Breast epithelium (tissue), 4 donors: Measurements from ENCODE around the gene SYT9. TPM values are rescaled to one million over a fixed set of nuclear protein-coding genes. Genes with fewer than 3 reads are reported as not detected.

Source experiments
- DNase-seq, 2 donors: peaks; one replicate each; pipeline ENCODE4 v3.0.0-alpha.2; 2019; ENCODE audit warnings: low spot score in 2 of 2
- H3K27ac ChIP-seq, 2 donors: fragments of 200-600 bp; sonication (generic) in 1 of 2; one replicate each; pipeline ENCODE4 v1.5.1; 2016 to 2019; ENCODE audit warnings: mild to moderate bottlenecking in 1 of 2
- H3K27me3 ChIP-seq, 2 donors: fragments of 200-600 bp; sonication (generic) in 1 of 2; one replicate each; pipeline versions ENCODE4 v1.5.1 to v1.6.0; 2017 to 2019; ENCODE audit warnings: control low read depth in 1 of 2, mild to moderate bottlenecking in 1 of 2
- H3K36me3 ChIP-seq: fragments of 200-600 bp; one replicate; pipeline ENCODE4 v1.5.1; 2019
- H3K4me1 ChIP-seq, 2 donors: fragments of 200-600 bp; sonication (generic); one replicate each; pipeline ENCODE4 v1.5.1; 2016 to 2019; ENCODE audit warnings: control low read depth in 1 of 2
- H3K4me3 ChIP-seq, 3 donors: fragments of 200-600 bp; sonication (generic); 1 replicate in 2 of 3; 2 replicates in 1 of 3; pipeline ENCODE4 v1.5.1; 2016 to 2019; ENCODE audit warnings: mild to moderate bottlenecking in 3 of 3, moderate library complexity in 2 of 3
- H3K9me3 ChIP-seq, 2 donors: fragments of 200-600 bp; sonication (generic) in 1 of 2; one replicate each; pipeline ENCODE4 v1.5.1; 2016 to 2019; ENCODE audit warnings: control low read depth in 1 of 2
- CTCF ChIP-seq, 3 donors: fragments of 450-650 bp; IDR thresholded peaks; one replicate each; pipeline ENCODE4 v1.5.1; 2016 to 2017; ENCODE audit warnings: antibody characterized with exemption in 3 of 3, mild to moderate bottlenecking in 3 of 3, moderate library complexity in 3 of 3
- POLR2A ChIP-seq: fragments of 450-650 bp; IDR thresholded peaks from one replicate; pipeline ENCODE4 v1.6.1; 2016; ENCODE audit warnings: antibody characterized with exemption, mild to moderate bottlenecking, moderate library complexity
- POLR2AphosphoS5 ChIP-seq, 3 donors: sonication (generic); formaldehyde crosslinking; IDR thresholded peaks; one replicate each; pipeline ENCODE4 v1.6.1; 2017; ENCODE audit warnings: antibody characterized with exemption in 3 of 3
- intact Hi-C: fragments of 100-400 bp; cut with DNase I; formaldehyde crosslinking; loops from one replicate; pipeline ENCODE4 v1.15.1; 2023; ENCODE audit warnings: low total_unique reads
- total RNA-seq, 3 donors: library from RNA; depleted of rRNA; stranded (reverse); fragments of >200 nt; gene quantifications; one replicate each; pipeline ENCODE4 v1.1.0, GENCODE V29; 2016

Gene SYT9
- total RNA-seq, 3 donors from 2014 or later, result 0.33 to 0.73 TPM; not detected in 1

- TF ChIP-seq POLR2AphosphoS5 (IDR thresholded peaks at IDR 0.05) (peak in 1 of 3 donors; percentile 34), CTCF (IDR thresholded peaks at IDR 0.05) (peak in 1 of 3 donors; percentile 7), POLR2A (no peak)
- Histone ChIP-seq H3K27ac (peak overlapping the region; percentile 95 to 97), H3K4me1 (peaks cover 6 to 19% of the 10 kb centered on the region in 2 donors), H3K36me3 (no peaks in the 10 kb centered on the region), H3K27me3 (no peaks in the 10 kb centered on the region), H3K4me3 (peak overlapping the region; percentile 79 to 84 (median 81)), H3K9me3 (no peaks in the 10 kb centered on the region)
- intact Hi-C loops, result no loop called here
- peak; percentile 59 to 70 for DNase-seq
These were observed 261.0 kb downstream of the SYT9 start for GRCh38 chr11:7512525-7513233.

GRCh38 chr11:7513234-7514098 lies 261.8 kb downstream of the SYT9 start, which contains the start of gene PPFIBP2:
Gene PPFIBP2 (plus strand): TSS chr11:7513999. CDS start chr11:7549476, 35,477 bp downstream.
- peak within 1 kb of the TSS; percentile 95 to 97 for H3K27ac ChIP-seq
- intact Hi-C loops, result no loop called here

GRCh38 chr11:7514099-7514591 lies 262.4 kb downstream of the SYT9 start:
- peak overlapping the region; percentile 95 to 97 for H3K27ac ChIP-seq
- TF ChIP-seq POLR2A, result no peak
- no peak for TF ChIP-seq POLR2AphosphoS5 (IDR thresholded peaks at IDR 0.05)
- TF ChIP-seq CTCF (IDR thresholded peaks at IDR 0.05), result no peak
- DNase-seq, result no peak

More at GRCh38 chr11:7513234-7514098, 261.8 kb downstream of the SYT9 start, which contains the start of gene PPFIBP2:
- Histone ChIP-seq H3K4me1 (peaks cover 6 to 19% of the 10 kb centered on the region in 2 donors), H3K36me3 (no peaks in the 10 kb centered on the region), H3K9me3 (no peaks in the 10 kb centered on the region), H3K27me3 (no peaks in the 10 kb centered on the region), H3K4me3 (peak within 1 kb of the TSS; percentile 79 to 84 (median 81))
- TF ChIP-seq POLR2AphosphoS5 (IDR thresholded peaks at IDR 0.05) (peak in 2 of 3 donors; percentile 24 to 63), CTCF (IDR thresholded peaks at IDR 0.05) (peak; percentile 55 to 78 (median 56)), POLR2A (peak; percentile 72)
- peak; percentile 77 to 86 for DNase-seq

GRCh38 chr11:7515447-7515886 lies 263.8 kb downstream of the SYT9 start:
- no peak overlapping the region for H3K4me3 ChIP-seq
- no peaks in the 10 kb centered on the region for H3K27me3 ChIP-seq
- no peak overlapping the region for H3K27ac ChIP-seq
- peaks cover 6 to 19% of the 10 kb centered on the region in 2 donors for H3K4me1 ChIP-seq
- no peak for DNase-seq
- intact Hi-C loops, result no loop called here
- no peaks in the 10 kb centered on the region for H3K36me3 ChIP-seq
- TF ChIP-seq POLR2AphosphoS5 (IDR thresholded peaks at IDR 0.05) (no peak), CTCF (IDR thresholded peaks at IDR 0.05) (no peak), POLR2A (no peak)
- H3K9me3 ChIP-seq, result no peaks in the 10 kb centered on the region

More at GRCh38 chr11:7514099-7514591, 262.4 kb downstream of the SYT9 start:
- Histone ChIP-seq H3K36me3 (no peaks in the 10 kb centered on the region), H3K27me3 (no peaks in the 10 kb centered on the region), H3K4me3 (peak overlapping the region; percentile 79 to 84 (median 81)), H3K9me3 (no peaks in the 10 kb centered on the region), H3K4me1 (peaks cover 6 to 19% of the 10 kb centered on the region in 2 donors)
- intact Hi-C loops, result no loop called here
